ENCODE measurements around the gene PHACTR3. TPM values are rescaled to one million over a fixed set of nuclear protein-coding genes. Genes with fewer than 3 reads are reported as not detected.

The PHACTR3 gene
- total RNA-seq, 2 donors from 2014 or later = not detected

DNA sequence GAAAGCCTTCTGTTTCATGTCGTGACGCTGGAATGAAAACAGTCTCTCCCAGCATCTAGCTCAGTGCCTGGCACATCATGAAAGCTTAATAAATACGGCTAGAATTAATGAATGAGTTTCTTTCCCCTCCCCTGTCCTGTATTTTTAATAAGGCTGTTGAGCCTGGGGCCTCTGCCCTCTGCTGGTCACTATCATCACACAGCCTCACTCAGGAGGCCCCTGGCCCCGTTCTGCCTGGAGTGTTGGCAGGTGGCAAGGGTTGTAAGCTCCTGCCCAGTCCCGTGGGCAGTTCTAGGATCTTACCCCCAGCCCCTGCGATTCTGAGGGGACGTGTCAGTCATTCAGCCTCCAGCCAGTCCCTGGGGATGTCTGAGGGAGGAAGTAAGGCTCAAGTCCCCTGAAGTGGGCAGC is 41.4 kb downstream of the PHACTR3 start:
- Mint-ChIP-seq H3K27ac (no peak overlapping the region), H3K36me3 (peaks cover 0 to 7% of the 10 kb centered on the region in 2 donors), H3K9me3 (peaks cover 7 to 10% of the 10 kb centered on the region in 2 donors)
- DNase-seq (ENCODE audit: low spot score in 2 of 2) (no peak), ATAC-seq (no peak)

DNA sequence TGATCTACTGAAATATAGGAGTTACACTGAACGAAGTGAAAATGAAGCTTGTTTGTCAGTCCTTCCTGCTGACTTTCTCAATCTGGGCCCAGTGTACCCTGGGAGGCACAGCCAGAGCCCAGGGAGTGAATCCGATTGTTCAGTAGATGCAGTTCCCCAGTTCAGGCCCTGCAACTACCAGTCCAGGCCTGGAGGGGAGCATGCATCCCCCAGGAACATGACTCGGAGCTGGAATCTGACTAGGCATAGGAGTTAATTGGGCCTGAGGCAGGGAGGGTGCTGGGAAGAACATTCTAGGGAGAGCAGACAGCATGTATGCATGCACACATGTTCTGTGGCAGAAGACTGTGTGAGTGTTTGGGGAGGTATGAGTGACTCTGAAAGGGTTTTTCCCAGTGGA is 42.1 kb downstream of the PHACTR3 start:
- DNase-seq (ENCODE audit: low spot score in 2 of 2) (no peak), ATAC-seq (no peak)
- Mint-ChIP-seq H3K27ac (peak overlapping the region in 1 of 2 donors; percentile 31), H3K9me3 (peaks cover 7 to 10% of the 10 kb centered on the region in 2 donors), H3K36me3 (peaks cover 0 to 7% of the 10 kb centered on the region in 2 donors)

- ATAC-seq = no peak
- no peak overlapping the region for H3K27ac Mint-ChIP-seq
- H3K36me3 Mint-ChIP-seq = peaks cover 0 to 7% of the 10 kb centered on the region in 2 donors
- DNase-seq (ENCODE audit: low spot score in 2 of 2) = no peak
- peaks cover 7 to 10% of the 10 kb centered on the region in 2 donors for H3K9me3 Mint-ChIP-seq
Observed at GRCh38 chr20:59647271-59647670, 42.9 kb downstream of the PHACTR3 start.

GRCh38 chr20:59648466-59649070 is 44.2 kb downstream of the PHACTR3 start:
- peaks cover 7 to 10% of the 10 kb centered on the region in 2 donors for H3K9me3 Mint-ChIP-seq
- H3K27ac Mint-ChIP-seq = no peak overlapping the region
- ATAC-seq = no peak
- no peak for DNase-seq (ENCODE audit: low spot score in 2 of 2)
- H3K36me3 Mint-ChIP-seq = peaks cover 0 to 7% of the 10 kb centered on the region in 2 donors

GRCh38 chr20:59650418-59650817 is 46.1 kb downstream of the PHACTR3 start:
- no peak for ATAC-seq
- Mint-ChIP-seq H3K9me3 (peaks cover 7 to 10% of the 10 kb centered on the region in 2 donors), H3K27ac (no peak overlapping the region)

DNA sequence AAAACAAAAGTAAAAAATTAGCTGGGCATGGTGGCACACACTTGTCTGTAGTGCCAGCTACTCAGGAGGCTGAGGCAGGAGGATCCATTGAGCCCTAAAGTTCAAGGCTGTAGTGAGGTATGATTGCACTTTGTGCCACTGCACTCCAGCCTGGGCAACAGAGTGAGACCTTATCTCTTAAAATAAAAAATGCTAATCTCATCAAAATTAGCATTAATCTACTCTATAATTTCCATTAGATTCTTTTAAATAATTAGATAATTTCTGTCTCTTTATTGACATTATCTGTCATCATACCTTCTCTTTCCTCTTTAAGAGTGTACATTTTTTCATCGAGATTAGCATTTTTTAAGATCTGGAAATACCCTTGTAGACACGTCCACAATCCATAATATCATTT is 48.0 kb downstream of the PHACTR3 start:
- peaks cover 13% of the 10 kb centered on the region in 2 donors for H3K9me3 Mint-ChIP-seq
- no peak for ATAC-seq

More at GRCh38 chr20:59650418-59650817, 46.1 kb downstream of the PHACTR3 start:
- H3K36me3 Mint-ChIP-seq = peaks cover 0 to 7% of the 10 kb centered on the region in 2 donors
- DNase-seq (ENCODE audit: low spot score in 2 of 2) = no peak

GRCh38 chr20:59656417-59656816 is 52.1 kb downstream of the PHACTR3 start:
- peaks cover 20 to 34% of the 10 kb centered on the region in 2 donors for H3K9me3 Mint-ChIP-seq
- DNase-seq (ENCODE audit: low spot score in 2 of 2) = no peak
- H3K27ac Mint-ChIP-seq = no peak overlapping the region
- no peak for ATAC-seq
- H3K36me3 Mint-ChIP-seq = peaks cover 6 to 10% of the 10 kb centered on the region in 2 donors

More for the DNA sequence above, 48.0 kb downstream of the PHACTR3 start:
- no peak for DNase-seq (ENCODE audit: low spot score in 2 of 2)
- no peak overlapping the region for H3K27ac Mint-ChIP-seq
- peaks cover 0 to 5% of the 10 kb centered on the region in 2 donors for H3K36me3 Mint-ChIP-seq

DNA sequence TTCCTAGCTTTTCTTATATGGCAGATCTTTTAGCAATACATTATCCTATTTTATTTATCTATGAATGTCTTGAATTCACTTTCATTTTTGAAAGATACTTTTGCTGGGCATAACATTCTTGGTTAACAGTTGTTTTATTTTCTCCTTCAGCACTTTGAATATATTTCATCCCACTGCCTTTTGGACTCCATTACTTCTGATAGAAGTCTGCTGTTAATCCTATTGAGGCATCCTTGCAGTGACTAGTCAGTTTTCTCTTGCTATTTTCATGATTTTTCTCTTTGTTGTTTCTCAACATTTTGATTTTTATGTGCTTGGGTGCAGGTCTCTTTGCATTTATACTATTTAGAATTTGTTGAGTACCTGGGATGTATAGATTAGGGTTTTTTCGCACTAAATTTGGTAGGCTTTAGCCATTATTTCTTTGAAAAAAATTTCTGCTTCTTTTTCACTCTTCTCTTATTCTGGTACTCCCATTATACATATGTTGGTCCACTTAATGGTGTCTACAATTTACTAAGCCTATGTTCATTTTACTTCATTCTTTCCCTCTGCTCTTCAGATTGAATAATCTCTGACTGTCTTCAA is 53.2 kb downstream of the PHACTR3 start:
- ATAC-seq = no peak
- peaks cover 6 to 10% of the 10 kb centered on the region in 2 donors for H3K36me3 Mint-ChIP-seq

GRCh38 chr20:59660471-59660870 is 56.1 kb downstream of the PHACTR3 start:
- H3K27ac Mint-ChIP-seq = no peak overlapping the region
- peaks cover 6 to 10% of the 10 kb centered on the region in 2 donors for H3K36me3 Mint-ChIP-seq
- H3K9me3 Mint-ChIP-seq = peaks cover 20 to 34% of the 10 kb centered on the region in 2 donors
- DNase-seq (ENCODE audit: low spot score in 2 of 2) (no peak), ATAC-seq (no peak)

More for the DNA sequence above, 53.2 kb downstream of the PHACTR3 start:
- no peak overlapping the region for H3K27ac Mint-ChIP-seq
- DNase-seq (ENCODE audit: low spot score in 2 of 2) = no peak
- H3K9me3 Mint-ChIP-seq = peaks cover 20 to 34% of the 10 kb centered on the region in 2 donors

DNA sequence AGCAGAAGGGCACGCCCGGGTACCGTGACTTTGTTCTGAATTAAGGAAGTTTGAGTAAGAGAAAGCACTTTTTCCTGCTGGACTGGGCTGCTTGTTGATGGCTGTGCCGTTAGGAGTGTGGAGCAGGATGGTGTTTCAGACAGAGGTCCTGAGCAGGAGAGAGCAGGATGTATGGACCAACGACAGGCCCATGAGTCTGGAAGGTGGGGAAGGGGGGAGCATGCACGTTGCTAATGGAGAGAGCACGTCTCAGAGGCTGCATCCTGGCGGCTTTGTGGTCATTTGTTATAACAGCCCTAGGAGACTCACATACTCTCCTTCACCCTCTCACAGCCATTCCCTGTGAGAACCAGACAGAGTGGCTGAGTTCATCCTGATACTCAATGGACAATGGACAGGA is 56.8 kb downstream of the PHACTR3 start:
- Mint-ChIP-seq H3K27ac (no peak overlapping the region), H3K36me3 (peaks cover 6 to 10% of the 10 kb centered on the region in 2 donors), H3K9me3 (peaks cover 19 to 33% of the 10 kb centered on the region in 2 donors)
- DNase-seq (ENCODE audit: low spot score in 2 of 2) (no peak), ATAC-seq (no peak)

- ATAC-seq (no peak), DNase-seq (ENCODE audit: low spot score in 2 of 2) (no peak)
- Mint-ChIP-seq H3K9me3 (peaks cover 16 to 28% of the 10 kb centered on the region in 2 donors), H3K27ac (no peak overlapping the region), H3K36me3 (peaks cover 6 to 10% of the 10 kb centered on the region in 2 donors)
Observed at GRCh38 chr20:59661621-59662020, 57.3 kb downstream of the PHACTR3 start.

DNA sequence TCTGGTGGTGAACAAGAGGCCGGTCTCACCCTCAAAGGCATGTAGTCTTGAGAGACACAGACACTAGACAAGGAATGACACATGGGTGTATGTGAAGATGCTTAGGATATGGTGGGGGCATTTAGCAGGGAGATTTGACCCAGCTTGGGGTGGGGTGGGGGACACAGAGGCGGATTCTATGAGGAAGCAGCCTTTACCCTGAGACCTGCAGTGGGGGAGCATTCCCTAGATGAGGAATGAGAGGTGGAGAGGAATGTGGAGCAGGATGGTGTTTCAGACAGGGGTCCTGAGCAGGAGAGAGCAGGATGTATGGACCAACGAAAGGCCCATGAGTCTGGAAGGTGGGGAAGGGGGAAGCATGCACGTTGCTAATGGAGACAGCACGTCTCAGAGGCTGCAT is 57.8 kb downstream of the PHACTR3 start:
- DNase-seq (ENCODE audit: low spot score in 2 of 2) = no peak
- no peak for ATAC-seq
- H3K27ac Mint-ChIP-seq = peak overlapping the region in 1 of 2 donors; percentile 19
- peaks cover 13 to 23% of the 10 kb centered on the region in 2 donors for H3K9me3 Mint-ChIP-seq
- peaks cover 6 to 7% of the 10 kb centered on the region in 2 donors for H3K36me3 Mint-ChIP-seq

DNA sequence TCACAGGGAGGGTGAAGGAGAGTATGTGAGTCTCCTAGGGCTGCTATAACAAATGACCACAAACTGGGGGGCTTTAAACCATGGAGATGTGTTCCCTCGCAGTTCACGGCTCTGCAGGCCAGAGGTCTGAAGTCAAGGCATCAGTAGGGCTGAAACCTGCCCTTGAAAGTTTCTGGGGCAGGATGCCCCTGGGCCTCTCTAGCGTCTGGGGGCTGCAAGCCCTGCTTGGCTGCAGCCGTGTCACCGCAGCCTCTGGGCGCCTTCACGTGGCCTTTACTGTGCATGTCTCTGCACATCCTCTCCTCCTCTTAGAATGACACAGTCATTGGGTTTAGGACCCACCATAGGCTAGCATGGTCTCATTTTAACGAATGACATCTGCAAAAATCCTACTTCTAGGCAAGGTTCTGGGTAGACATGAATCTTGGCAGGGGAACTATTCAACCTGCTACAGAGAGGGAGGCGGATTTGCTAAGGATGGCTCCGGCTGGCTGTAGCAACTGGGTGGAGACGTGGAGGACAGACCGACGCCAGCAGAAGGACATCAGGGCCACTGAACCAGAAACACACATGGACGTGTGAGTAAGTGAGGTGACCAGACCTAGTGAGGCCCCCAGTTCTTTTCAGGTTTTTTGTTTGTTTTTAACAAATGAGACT is 58.6 kb downstream of the PHACTR3 start:
- ATAC-seq = no peak
- Mint-ChIP-seq H3K36me3 (peaks cover 0 to 6% of the 10 kb centered on the region in 2 donors), H3K27ac (peak overlapping the region in 1 of 2 donors; percentile 22), H3K9me3 (peaks cover 5 to 15% of the 10 kb centered on the region in 2 donors)
- DNase-seq (ENCODE audit: low spot score in 2 of 2) = no peak

- ATAC-seq (no peak), DNase-seq (ENCODE audit: low spot score in 2 of 2) (no peak)
- Mint-ChIP-seq H3K36me3 (peaks cover 0 to 2% of the 10 kb centered on the region in 2 donors), H3K9me3 (peaks cover 2 to 9% of the 10 kb centered on the region in 2 donors), H3K27ac (no peak overlapping the region)
Observed at GRCh38 chr20:59663513-59664060, 59.2 kb downstream of the PHACTR3 start.

- ATAC-seq (no peak), DNase-seq (ENCODE audit: low spot score in 2 of 2) (no peak)
- no peaks in the 10 kb centered on the region for H3K36me3 Mint-ChIP-seq
- H3K9me3 Mint-ChIP-seq = peaks cover 0 to 4% of the 10 kb centered on the region in 2 donors
- no peak overlapping the region for H3K27ac Mint-ChIP-seq
Observed at GRCh38 chr20:59664421-59664941, 60.1 kb downstream of the PHACTR3 start.

GRCh38 chr20:59665656-59666555 is 61.6 kb downstream of the PHACTR3 start:
- H3K36me3 Mint-ChIP-seq = no peaks in the 10 kb centered on the region
- no peak for DNase-seq (ENCODE audit: low spot score in 2 of 2)
- no peak for ATAC-seq
- H3K9me3 Mint-ChIP-seq = no peaks in the 10 kb centered on the region
- no peak overlapping the region for H3K27ac Mint-ChIP-seq

All from activated naive CD4-positive, alpha-beta T cell treated with anti-CD3 and anti-CD28 coated beads, Interleukin-2, amount 50 U/mL, for 72 hours (primary cell).